Measurements from ENCODE around the gene SLC2A4RG.

SLC2A4RG gene

GRCh38 chr20:63739130-63740069 lies at the start of gene SLC2A4RG:
SLC2A4RG (plus strand) TSS chr20:63739776; CDS start chr20:63739913, 137 bp downstream.
- H3K9ac ChIP-seq (ENCODE audit: low read length) = peak within 1 kb of the TSS; percentile 86
- no peaks in the 10 kb centered on the region for H3K36me3 ChIP-seq (ENCODE audit: control insufficient read depth, insufficient read depth, low read length)
- H3K4me3 ChIP-seq (ENCODE audit: low read length) = peak within 1 kb of the TSS; percentile 71
- H3K27ac ChIP-seq (ENCODE audit: low read depth, low read length) = peak within 1 kb of the TSS; percentile 96
- H3K4me1 ChIP-seq (ENCODE audit: control insufficient read depth, insufficient read depth, low read length) = peaks cover 11% of the 10 kb centered on the region
- H3K27me3 ChIP-seq (ENCODE audit: control insufficient read depth, insufficient read depth, low read length) = no peaks in the 10 kb centered on the region

- no peaks in the 10 kb centered on the region for H3K27me3 ChIP-seq (ENCODE audit: control insufficient read depth, insufficient read depth, low read length)
- no peaks in the 10 kb centered on the region for H3K36me3 ChIP-seq (ENCODE audit: control insufficient read depth, insufficient read depth, low read length)
- H3K27ac ChIP-seq (ENCODE audit: low read depth, low read length) = no peak overlapping the region
- H3K9ac ChIP-seq (ENCODE audit: low read length) = no peak overlapping the region
- no peak overlapping the region for H3K4me3 ChIP-seq (ENCODE audit: low read length)
- H3K4me1 ChIP-seq (ENCODE audit: control insufficient read depth, insufficient read depth, low read length) = peaks cover 18% of the 10 kb centered on the region
Observed at GRCh38 chr20:63690003-63690897, 49.3 kb upstream of the SLC2A4RG start.

- Histone ChIP-seq H3K27ac (ENCODE audit: low read depth, low read length) (peak overlapping the region; percentile 6), H3K36me3 (ENCODE audit: control insufficient read depth, insufficient read depth, low read length) (no peaks in the 10 kb centered on the region), H3K9ac (ENCODE audit: low read length) (no peak overlapping the region), H3K4me1 (ENCODE audit: control insufficient read depth, insufficient read depth, low read length) (peaks cover 15% of the 10 kb centered on the region), H3K27me3 (ENCODE audit: control insufficient read depth, insufficient read depth, low read length) (no peaks in the 10 kb centered on the region), H3K4me3 (ENCODE audit: low read length) (no peak overlapping the region)
Observed at GRCh38 chr20:63690898-63691710, 48.5 kb upstream of the SLC2A4RG start.

DNA sequence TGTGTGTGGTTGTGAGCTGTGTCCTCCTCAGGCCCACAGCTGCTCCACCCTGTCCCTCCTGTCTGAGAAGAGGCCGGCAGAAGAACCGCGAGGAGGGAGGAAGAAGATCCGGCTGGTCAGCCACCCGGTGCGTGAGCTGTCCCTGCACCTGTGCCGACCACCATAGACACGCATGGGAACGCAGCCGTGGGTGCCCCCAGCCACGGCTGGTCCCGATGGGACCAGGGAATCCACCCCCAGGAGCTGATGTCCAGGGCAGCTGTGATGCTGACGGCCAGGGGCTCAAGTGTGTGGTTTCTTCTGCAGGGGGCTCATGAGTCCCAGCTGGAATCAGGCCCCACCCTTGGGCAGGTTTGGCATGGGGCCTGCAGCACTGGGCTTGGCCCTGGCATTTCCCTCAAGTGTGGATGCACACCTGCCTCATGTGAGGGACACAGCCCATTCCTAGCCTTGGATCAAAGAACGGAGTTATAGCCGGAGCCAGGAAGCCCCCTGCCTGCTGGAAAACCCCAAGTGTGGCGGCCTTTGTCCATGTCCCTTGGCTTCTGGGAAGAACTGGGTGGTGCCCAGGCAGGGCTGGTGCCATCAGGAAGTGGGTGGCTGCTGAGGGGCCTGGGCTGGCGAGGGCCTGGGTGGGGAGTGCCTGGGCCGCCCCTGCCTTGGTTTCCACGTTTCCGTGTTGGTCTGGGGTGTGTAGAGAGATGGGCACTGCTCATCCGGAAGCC lies 47.7 kb upstream of the SLC2A4RG start:
- H3K27ac ChIP-seq (ENCODE audit: low read depth, low read length) = peak overlapping the region; percentile 24
- no peak overlapping the region for H3K4me3 ChIP-seq (ENCODE audit: low read length)
- no peak overlapping the region for H3K9ac ChIP-seq (ENCODE audit: low read length)
- peaks cover 8% of the 10 kb centered on the region for H3K4me1 ChIP-seq (ENCODE audit: control insufficient read depth, insufficient read depth, low read length)
- no peaks in the 10 kb centered on the region for H3K27me3 ChIP-seq (ENCODE audit: control insufficient read depth, insufficient read depth, low read length)
- H3K36me3 ChIP-seq (ENCODE audit: control insufficient read depth, insufficient read depth, low read length) = no peaks in the 10 kb centered on the region

GRCh38 chr20:63692436-63693082 lies 47.0 kb upstream of the SLC2A4RG start:
- Histone ChIP-seq H3K9ac (ENCODE audit: low read length) (no peak overlapping the region), H3K36me3 (ENCODE audit: control insufficient read depth, insufficient read depth, low read length) (no peaks in the 10 kb centered on the region), H3K27me3 (ENCODE audit: control insufficient read depth, insufficient read depth, low read length) (no peaks in the 10 kb centered on the region), H3K4me1 (ENCODE audit: control insufficient read depth, insufficient read depth, low read length) (peaks cover 5% of the 10 kb centered on the region), H3K4me3 (ENCODE audit: low read length) (no peak overlapping the region), H3K27ac (ENCODE audit: low read depth, low read length) (peak overlapping the region; percentile 24)

DNA sequence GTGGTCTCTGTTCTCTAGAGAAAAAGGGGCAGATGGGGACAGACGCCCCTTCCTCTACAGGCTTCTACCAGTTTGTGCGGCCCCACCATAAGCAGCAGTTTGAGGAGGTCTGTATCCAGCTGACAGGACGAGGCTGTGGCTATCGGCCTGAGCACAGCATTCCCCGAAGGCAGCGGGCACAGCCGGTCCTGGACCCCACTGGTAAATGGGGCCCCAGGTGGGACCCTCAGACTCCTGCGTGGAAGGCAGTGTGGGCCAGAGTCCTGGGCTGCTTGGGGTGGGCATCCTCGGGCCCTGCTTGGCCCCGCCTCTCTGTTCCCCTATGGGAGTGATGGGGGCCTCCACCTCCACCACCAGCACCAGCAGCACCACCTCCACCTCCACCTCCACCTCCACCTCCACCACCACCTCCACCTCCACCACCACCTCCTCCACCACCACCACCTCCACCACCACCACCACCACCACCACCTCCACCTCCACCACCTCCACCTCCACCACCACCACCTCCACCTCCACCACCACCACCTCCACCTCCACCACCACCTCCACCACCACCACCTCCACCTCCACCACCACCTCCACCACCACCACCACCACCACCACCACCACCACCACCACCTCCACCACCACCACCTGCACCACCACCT lies 46.4 kb upstream of the SLC2A4RG start:
- Histone ChIP-seq H3K4me3 (ENCODE audit: low read length) (no peak overlapping the region), H3K4me1 (ENCODE audit: control insufficient read depth, insufficient read depth, low read length) (peaks cover 4% of the 10 kb centered on the region), H3K9ac (ENCODE audit: low read length) (no peak overlapping the region), H3K27me3 (ENCODE audit: control insufficient read depth, insufficient read depth, low read length) (no peaks in the 10 kb centered on the region), H3K27ac (ENCODE audit: low read depth, low read length) (no peak overlapping the region), H3K36me3 (ENCODE audit: control insufficient read depth, insufficient read depth, low read length) (no peaks in the 10 kb centered on the region)

GRCh38 chr20:63693733-63694583 lies 45.6 kb upstream of the SLC2A4RG start:
- Histone ChIP-seq H3K27ac (ENCODE audit: low read depth, low read length) (no peak overlapping the region), H3K4me3 (ENCODE audit: low read length) (no peak overlapping the region), H3K4me1 (ENCODE audit: control insufficient read depth, insufficient read depth, low read length) (peaks cover 4% of the 10 kb centered on the region), H3K36me3 (ENCODE audit: control insufficient read depth, insufficient read depth, low read length) (no peaks in the 10 kb centered on the region), H3K27me3 (ENCODE audit: control insufficient read depth, insufficient read depth, low read length) (no peaks in the 10 kb centered on the region), H3K9ac (ENCODE audit: low read length) (no peak overlapping the region)

DNA sequence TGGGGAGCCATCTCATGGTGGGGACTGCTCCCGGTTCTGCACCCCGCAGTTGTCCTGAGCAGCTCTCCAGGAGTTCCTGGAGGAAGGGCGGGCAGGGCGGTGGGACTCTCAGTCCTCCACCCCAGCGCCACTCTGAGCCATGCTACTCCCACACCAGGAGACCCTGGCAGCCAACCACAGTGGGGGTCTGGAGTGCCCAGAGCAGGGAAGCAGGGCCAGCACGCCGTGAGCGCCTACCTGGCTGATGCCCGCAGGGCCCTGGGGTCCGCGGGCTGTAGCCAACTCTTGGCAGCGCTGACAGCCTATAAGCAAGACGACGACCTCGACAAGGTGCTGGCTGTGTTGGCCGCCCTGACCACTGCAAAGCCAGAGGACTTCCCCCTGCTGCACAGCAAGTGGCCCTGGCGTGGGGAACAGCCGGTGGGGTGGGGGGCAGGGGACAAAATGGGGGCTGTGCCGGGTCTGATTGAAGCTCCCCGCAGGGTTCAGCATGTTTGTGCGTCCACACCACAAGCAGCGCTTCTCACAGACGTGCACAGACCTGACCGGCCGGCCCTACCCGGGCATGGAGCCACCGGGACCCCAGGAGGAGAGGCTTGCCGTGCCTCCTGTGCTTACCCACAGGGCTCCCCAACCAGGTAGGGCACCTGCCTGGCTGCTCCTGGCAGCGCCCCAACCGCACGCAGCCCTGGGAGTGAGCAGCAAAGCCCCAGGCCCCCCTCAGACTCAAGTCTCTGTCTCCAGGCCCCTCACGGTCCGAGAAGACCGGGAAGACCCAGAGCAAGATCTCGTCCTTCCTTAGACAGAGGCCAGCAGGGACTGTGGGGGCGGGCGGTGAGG lies 44.8 kb upstream of the SLC2A4RG start:
- Histone ChIP-seq H3K36me3 (ENCODE audit: control insufficient read depth, insufficient read depth, low read length) (no peaks in the 10 kb centered on the region), H3K27ac (ENCODE audit: low read depth, low read length) (no peak overlapping the region), H3K27me3 (ENCODE audit: control insufficient read depth, insufficient read depth, low read length) (no peaks in the 10 kb centered on the region), H3K9ac (ENCODE audit: low read length) (no peak overlapping the region), H3K4me1 (ENCODE audit: control insufficient read depth, insufficient read depth, low read length) (peaks cover 4% of the 10 kb centered on the region), H3K4me3 (ENCODE audit: low read length) (no peak overlapping the region)

GRCh38 chr20:63695424-63696305 lies 43.9 kb upstream of the SLC2A4RG start:
- no peaks in the 10 kb centered on the region for H3K27me3 ChIP-seq (ENCODE audit: control insufficient read depth, insufficient read depth, low read length)
- no peak overlapping the region for H3K9ac ChIP-seq (ENCODE audit: low read length)
- H3K4me1 ChIP-seq (ENCODE audit: control insufficient read depth, insufficient read depth, low read length) = peaks cover 4% of the 10 kb centered on the region
- no peak overlapping the region for H3K27ac ChIP-seq (ENCODE audit: low read depth, low read length)
- no peak overlapping the region for H3K4me3 ChIP-seq (ENCODE audit: low read length)
- H3K36me3 ChIP-seq (ENCODE audit: control insufficient read depth, insufficient read depth, low read length) = no peaks in the 10 kb centered on the region
